Measurements from ENCODE around the gene UBN1.

Gene UBN1

DNA sequence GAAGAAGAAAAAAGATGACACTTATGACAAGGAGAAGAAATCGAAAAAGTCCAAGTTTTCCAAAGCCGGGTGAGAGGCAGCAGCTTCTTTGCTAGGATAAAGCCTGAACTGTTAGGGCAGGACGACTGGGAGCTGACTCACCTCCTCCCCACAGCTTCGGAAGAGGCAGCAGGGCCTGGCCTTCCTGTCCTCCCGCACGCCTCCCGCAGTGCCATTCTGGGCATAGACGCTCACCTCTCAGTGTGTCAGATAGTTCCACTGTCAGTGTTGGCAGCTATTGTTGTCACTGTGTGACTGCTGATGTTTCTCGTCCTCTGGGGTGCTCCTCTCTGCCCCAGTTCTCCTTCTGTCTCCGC is 12.6 kb downstream of the UBN1 start:
- no peak overlapping the region for H3K4me2 ChIP-seq (ENCODE audit: insufficient read depth, low read length)
- DNase-seq (no peak), ATAC-seq (ENCODE audit: insufficient read depth, low read depth) (no peak)
- peaks cover 98% of the 10 kb centered on the region for H3K36me3 ChIP-seq (ENCODE audit: insufficient read depth, low read length)
- no peak overlapping the region for H3K9ac ChIP-seq (ENCODE audit: low read depth, low read length)
- no peaks in the 10 kb centered on the region for H3K9me3 ChIP-seq (ENCODE audit: insufficient read depth, low read length, severe bottlenecking)
- TF ChIP-seq, protein P1, sequence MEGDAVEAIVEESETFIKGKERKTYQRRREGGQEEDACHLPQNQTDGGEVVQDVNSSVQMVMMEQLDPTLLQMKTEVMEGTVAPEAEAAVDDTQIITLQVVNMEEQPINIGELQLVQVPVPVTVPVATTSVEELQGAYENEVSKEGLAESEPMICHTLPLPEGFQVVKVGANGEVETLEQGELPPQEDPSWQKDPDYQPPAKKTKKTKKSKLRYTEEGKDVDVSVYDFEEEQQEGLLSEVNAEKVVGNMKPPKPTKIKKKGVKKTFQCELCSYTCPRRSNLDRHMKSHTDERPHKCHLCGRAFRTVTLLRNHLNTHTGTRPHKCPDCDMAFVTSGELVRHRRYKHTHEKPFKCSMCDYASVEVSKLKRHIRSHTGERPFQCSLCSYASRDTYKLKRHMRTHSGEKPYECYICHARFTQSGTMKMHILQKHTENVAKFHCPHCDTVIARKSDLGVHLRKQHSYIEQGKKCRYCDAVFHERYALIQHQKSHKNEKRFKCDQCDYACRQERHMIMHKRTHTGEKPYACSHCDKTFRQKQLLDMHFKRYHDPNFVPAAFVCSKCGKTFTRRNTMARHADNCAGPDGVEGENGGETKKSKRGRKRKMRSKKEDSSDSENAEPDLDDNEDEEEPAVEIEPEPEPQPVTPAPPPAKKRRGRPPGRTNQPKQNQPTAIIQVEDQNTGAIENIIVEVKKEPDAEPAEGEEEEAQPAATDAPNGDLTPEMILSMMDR (IDR thresholded peaks at IDR 0.05; ENCODE audit: borderline replicate concordance, extremely low read depth, low read length, poor library complexity, severe bottlenecking): no peak
- TF ChIP-seq EZH2 (IDR thresholded peaks at IDR 0.05; ENCODE audit: borderline replicate concordance, low read depth, low read length, severe bottlenecking): no peak
- H4K20me1 ChIP-seq (ENCODE audit: insufficient read depth, low read length): peaks cover 36% of the 10 kb centered on the region
- peaks cover 55% of the 10 kb centered on the region for H3K79me2 ChIP-seq (ENCODE audit: insufficient read depth, low read length)
- no peak overlapping the region for H2AFZ ChIP-seq (ENCODE audit: low read depth, low read length)
- H3K27me3 ChIP-seq (ENCODE audit: insufficient read depth, low read length, poor library complexity): no peaks in the 10 kb centered on the region
- no peak overlapping the region for H3K4me3 ChIP-seq (ENCODE audit: low read depth in 1 of 2, low read length in 2 of 2)
- H3K4me1 ChIP-seq (ENCODE audit: insufficient read depth, low read length): no peaks in the 10 kb centered on the region
- H3K27ac ChIP-seq (ENCODE audit: low read length): no peak overlapping the region

DNA sequence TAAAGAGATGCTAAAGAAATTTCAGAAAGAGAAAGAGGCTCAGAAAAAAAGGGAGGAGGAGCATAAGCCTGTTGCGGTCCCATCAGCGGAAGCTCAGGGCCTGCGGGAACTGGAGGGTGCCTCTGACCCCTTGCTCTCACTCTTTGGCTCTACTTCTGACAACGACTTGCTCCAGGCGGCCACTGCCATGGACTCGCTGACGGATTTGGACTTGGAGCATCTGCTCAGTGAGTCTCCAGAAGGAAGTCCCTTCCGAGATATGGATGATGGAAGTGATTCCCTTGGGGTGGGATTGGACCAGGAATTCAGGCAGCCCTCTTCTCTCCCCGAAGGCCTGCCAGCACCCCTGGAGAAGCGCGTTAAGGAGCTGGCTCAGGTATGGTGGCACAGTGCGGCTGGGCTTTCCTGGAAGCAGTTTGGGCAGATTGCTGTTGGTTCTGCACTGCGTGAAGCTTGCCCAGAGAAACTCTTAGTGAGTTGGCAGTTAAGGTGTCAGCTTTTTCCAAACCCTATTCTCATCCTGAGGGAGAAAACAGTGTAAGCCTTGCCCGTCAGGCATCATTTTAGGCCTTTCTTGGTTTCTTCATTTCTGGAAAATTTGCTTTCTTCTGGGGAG is 13.6 kb downstream of the UBN1 start:
- Histone ChIP-seq H3K4me3 (ENCODE audit: low read depth in 1 of 2, low read length in 2 of 2) (no peak overlapping the region), H3K9ac (ENCODE audit: low read depth, low read length) (no peak overlapping the region), H3K27me3 (ENCODE audit: insufficient read depth, low read length, poor library complexity) (no peaks in the 10 kb centered on the region), H2AFZ (ENCODE audit: low read depth, low read length) (no peak overlapping the region), H3K4me1 (ENCODE audit: insufficient read depth, low read length) (no peaks in the 10 kb centered on the region), H3K27ac (ENCODE audit: low read length) (no peak overlapping the region), H4K20me1 (ENCODE audit: insufficient read depth, low read length) (peaks cover 37% of the 10 kb centered on the region), H3K4me2 (ENCODE audit: insufficient read depth, low read length) (no peak overlapping the region), H3K36me3 (ENCODE audit: insufficient read depth, low read length) (peaks cover 88% of the 10 kb centered on the region), H3K79me2 (ENCODE audit: insufficient read depth, low read length) (peaks cover 61% of the 10 kb centered on the region), H3K9me3 (ENCODE audit: insufficient read depth, low read length, severe bottlenecking) (no peaks in the 10 kb centered on the region)
- TF ChIP-seq, protein P1 (IDR thresholded peaks at IDR 0.05; ENCODE audit: borderline replicate concordance, extremely low read depth, low read length, poor library complexity, severe bottlenecking): no peak
- no peak for TF ChIP-seq EZH2 (IDR thresholded peaks at IDR 0.05; ENCODE audit: borderline replicate concordance, low read depth, low read length, severe bottlenecking)
- ATAC-seq (ENCODE audit: insufficient read depth, low read depth) (no peak), DNase-seq (no peak)

DNA sequence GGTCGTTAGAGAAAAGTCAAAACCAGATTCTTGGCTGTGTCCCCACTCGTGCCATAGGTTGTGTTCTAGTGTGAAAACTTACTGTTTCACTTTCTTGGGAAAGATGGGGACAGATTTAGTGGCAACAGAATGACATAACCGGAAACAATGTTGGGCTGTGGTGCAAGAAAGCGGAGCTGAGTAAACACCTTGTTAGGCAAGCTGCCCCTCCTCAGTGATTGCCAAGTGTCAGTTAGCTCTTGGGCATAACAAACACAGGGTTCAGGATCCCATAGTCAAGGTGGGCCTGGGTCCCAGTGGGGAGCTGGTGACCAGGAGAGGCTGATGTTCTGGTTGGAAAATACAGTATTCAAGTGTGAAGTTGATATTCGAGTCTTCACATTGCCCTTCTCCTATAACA is 15.4 kb downstream of the UBN1 start:
- H3K79me2 ChIP-seq (ENCODE audit: insufficient read depth, low read length): peaks cover 72% of the 10 kb centered on the region
- no peaks in the 10 kb centered on the region for H3K27me3 ChIP-seq (ENCODE audit: insufficient read depth, low read length, poor library complexity)
- TF ChIP-seq EZH2 (IDR thresholded peaks at IDR 0.05; ENCODE audit: borderline replicate concordance, low read depth, low read length, severe bottlenecking): no peak
- TF ChIP-seq, protein P1 (IDR thresholded peaks at IDR 0.05; ENCODE audit: borderline replicate concordance, extremely low read depth, low read length, poor library complexity, severe bottlenecking): no peak
- H3K4me2 ChIP-seq (ENCODE audit: insufficient read depth, low read length): no peak overlapping the region
- H3K4me3 ChIP-seq (ENCODE audit: low read depth in 1 of 2, low read length in 2 of 2): no peak overlapping the region
- no peaks in the 10 kb centered on the region for H3K9me3 ChIP-seq (ENCODE audit: insufficient read depth, low read length, severe bottlenecking)
- DNase-seq: no peak
- no peak for ATAC-seq (ENCODE audit: insufficient read depth, low read depth)
- H2AFZ ChIP-seq (ENCODE audit: low read depth, low read length): no peak overlapping the region
- no peak overlapping the region for H3K27ac ChIP-seq (ENCODE audit: low read length)
- H4K20me1 ChIP-seq (ENCODE audit: insufficient read depth, low read length): peaks cover 48% of the 10 kb centered on the region
- H3K36me3 ChIP-seq (ENCODE audit: insufficient read depth, low read length): peaks cover 81% of the 10 kb centered on the region
- H3K9ac ChIP-seq (ENCODE audit: low read depth, low read length): no peak overlapping the region
- H3K4me1 ChIP-seq (ENCODE audit: insufficient read depth, low read length): no peaks in the 10 kb centered on the region

All from DND-41 (cell line).